GM12872 (cell line): ENCODE data around the gene TMEM120B.

Experiments
- CTCF ChIP-seq: IDR thresholded peaks from 3 replicates; pipeline ENCODE4 v1.5.1; 2011; ENCODE audit warnings: low read depth, mild to moderate bottlenecking, low read length, moderate library complexity; ENCODE audit not compliant: insufficient read depth

TMEM120B gene

DNA sequence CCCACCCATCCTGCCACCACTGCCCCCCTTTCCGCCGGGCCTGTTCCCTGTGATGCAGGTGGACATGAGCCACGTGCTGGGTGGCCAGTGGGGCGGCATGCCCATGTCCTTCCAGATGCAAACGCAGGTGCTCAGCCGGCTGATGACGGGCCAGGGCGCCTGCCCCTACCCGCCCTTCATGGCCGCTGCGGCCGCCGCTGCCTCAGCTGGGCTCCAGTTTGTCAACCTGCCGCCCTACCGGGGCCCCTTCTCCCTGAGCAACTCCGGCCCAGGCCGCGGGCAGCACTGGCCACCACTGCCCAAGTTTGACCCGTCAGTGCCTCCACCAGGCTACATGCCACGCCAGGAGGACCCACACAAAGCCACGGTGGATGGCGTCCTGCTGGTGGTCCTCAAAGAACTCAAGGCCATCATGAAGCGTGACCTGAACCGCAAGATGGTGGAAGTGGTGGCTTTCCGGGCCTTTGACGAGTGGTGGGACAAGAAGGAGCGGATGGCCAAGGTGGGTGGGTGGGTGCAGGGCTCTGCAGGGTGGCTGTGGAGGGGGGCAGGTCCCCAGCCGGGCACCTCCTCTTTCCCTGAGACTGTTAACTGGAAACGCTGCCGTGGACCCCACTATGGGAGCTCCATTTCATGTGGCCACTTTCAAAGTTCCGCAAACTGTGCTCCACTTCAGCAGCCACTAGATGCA lies 102.0 kb downstream of the TMEM120B start:
- no peak for TF ChIP-seq CTCF

GRCh38 chr12:121815263-121815662 lies 102.7 kb downstream of the TMEM120B start:
- TF ChIP-seq CTCF: no peak

DNA sequence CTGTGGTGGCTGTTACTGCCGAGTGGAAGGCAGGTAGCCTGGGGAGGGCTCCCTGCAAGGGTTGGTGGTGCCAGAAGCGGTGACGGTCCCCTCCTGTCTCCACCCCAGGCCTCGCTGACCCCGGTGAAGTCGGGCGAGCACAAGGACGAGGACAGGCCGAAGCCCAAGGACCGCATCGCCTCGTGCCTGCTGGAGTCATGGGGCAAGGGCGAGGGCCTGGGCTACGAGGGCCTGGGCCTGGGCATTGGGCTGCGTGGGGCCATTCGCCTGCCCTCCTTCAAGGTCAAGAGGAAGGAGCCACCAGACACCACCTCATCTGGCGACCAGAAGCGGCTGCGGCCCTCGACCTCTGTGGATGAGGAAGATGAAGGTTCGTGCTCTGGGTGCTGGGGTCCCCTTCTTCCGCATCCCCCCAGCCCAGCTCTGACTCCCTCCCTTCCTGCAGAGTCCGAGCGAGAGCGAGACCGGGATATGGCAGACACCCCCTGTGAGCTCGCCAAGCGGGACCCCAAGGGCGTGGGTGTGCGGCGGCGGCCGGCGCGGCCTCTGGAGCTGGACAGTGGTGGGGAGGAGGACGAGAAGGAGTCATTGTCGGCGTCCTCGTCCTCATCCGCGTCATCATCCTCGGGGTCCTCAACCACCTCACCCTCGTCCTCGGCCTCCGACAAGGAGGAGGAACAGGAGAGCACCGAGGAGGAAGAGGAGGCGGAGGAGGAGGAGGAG lies 104.5 kb downstream of the TMEM120B start:
- no peak for TF ChIP-seq CTCF

DNA sequence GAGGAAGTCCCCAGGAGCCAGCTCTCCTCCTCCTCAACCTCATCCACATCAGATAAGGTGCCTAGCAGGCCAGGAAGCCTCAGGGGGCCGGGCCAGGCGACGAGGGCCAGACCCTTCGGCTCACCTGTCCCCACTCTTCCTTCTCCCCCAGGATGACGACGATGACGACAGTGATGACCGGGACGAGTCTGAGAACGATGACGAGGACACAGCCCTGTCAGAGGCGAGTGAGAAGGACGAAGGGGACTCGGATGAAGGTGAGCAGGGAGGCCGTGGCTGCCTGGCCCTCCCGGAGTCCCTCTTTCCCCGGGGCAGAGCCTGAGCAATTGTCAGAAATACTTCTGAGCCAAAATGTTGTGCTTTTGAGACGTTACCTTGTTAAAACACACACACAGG lies 105.1 kb downstream of the TMEM120B start:
- TF ChIP-seq CTCF: no peak

- no peak for TF ChIP-seq CTCF
These were observed 106.8 kb downstream of the TMEM120B start for GRCh38 chr12:121819212-121819949.

DNA sequence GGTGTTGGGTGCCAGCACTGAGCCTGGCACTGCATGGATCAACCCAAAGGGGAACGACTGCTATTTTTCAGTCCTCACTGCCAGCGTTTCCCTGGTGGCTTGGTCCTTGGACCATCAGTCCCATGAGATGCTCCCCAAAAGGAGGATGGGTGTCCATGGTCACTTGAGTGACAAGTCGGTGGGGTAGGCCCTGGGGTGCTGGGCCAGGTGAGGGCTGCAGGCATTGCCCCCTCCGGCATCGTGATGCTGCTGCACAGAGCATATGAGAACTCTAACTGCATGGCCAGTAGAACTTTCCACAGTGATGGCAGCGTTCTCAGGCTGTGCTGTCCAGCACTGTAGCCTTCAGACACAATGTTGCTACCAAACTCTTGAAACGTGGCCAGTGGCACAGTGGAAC lies 107.5 kb downstream of the TMEM120B start:
- TF ChIP-seq CTCF: no peak

DNA sequence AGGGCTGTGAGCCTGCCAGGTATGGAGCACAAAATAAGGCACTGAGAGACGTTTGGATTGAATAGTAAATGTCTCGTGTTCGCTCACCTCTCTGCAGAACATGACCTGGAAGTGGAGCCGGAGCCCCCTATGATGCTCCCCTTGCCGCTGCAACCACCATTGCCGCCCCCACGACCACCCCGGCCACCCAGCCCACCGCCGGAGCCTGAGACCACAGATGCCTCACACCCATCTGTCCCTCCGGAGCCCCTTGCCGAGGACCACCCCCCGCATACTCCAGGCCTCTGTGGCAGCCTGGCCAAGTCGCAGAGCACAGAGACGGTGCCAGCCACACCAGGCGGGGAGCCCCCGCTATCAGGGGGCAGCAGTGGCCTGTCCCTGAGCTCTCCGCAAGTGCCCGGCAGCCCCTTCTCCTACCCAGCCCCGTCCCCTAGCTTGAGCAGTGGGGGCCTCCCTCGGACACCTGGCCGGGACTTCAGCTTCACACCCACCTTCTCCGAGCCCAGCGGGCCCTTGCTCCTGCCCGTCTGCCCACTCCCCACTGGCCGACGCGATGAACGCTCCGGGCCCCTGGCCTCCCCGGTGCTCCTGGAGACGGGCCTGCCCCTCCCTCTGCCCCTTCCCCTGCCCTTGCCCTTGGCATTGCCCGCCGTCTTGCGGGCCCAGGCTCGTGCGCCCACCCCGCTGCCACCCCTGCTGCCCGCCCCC lies 110.0 kb downstream of the TMEM120B start:
- no peak for TF ChIP-seq CTCF
